Esophagus muscularis mucosa (tissue), 4 donors: ENCODE measurements around the gene GATA1. TPM values are rescaled to one million over a fixed set of nuclear protein-coding genes. Genes with fewer than 3 reads are reported as not detected.

Experiments used
- DNase-seq: peaks from one replicate; pipeline ENCODE4 v3.0.0-alpha.2; 2017; ENCODE audit errors: extremely low spot score
- H3K27ac ChIP-seq, 4 donors: fragments of 200-600 bp; sonication (generic); replicated peaks in 1 of 4; 1 replicate in 3 of 4; 2 replicates in 1 of 4; pipeline ENCODE4 v1.5.1; 2016 to 2019; ENCODE audit warnings: mild to moderate bottlenecking in 1 of 4
- H3K27me3 ChIP-seq, 4 donors: fragments of 200-600 bp; sonication (generic); one replicate each; pipeline versions ENCODE4 v1.5.1 to v1.6.0; 2016 to 2019
- H3K36me3 ChIP-seq, 4 donors: fragments of 200-600 bp; sonication (generic); one replicate each; pipeline ENCODE4 v1.5.1; 2016 to 2019
- H3K4me1 ChIP-seq, 4 donors: fragments of 200-600 bp; sonication (generic); one replicate each; pipeline ENCODE4 v1.5.1; 2016 to 2019
- H3K4me3 ChIP-seq, 4 donors: fragments of 200-600 bp; sonication (generic); 1 replicate in 2 of 4; 2 replicates in 2 of 4; pipeline ENCODE4 v1.5.1; 2016 to 2019; ENCODE audit warnings: mild to moderate bottlenecking in 4 of 4, moderate library complexity in 1 of 4
- H3K9me3 ChIP-seq, 4 donors: fragments of 200-600 bp; sonication (generic); 1 replicate in 3 of 4; 2 replicates in 1 of 4; pipeline ENCODE4 v1.5.1; 2016 to 2019
- CTCF ChIP-seq, 3 experiments: fragments of 200-600 bp in 2 of 3; fragments of 450-650 bp in 1 of 3; sonication (generic) in 2 of 3; IDR thresholded peaks; one replicate each; pipeline ENCODE4 v1.5.1; 2017 to 2019; ENCODE audit warnings: antibody characterized with exemption in 3 of 3, mild to moderate bottlenecking in 2 of 3, moderate library complexity in 1 of 3
- EP300 ChIP-seq: sonication (generic); formaldehyde crosslinking; IDR thresholded peaks from one replicate; pipeline ENCODE4 v1.6.1; 2017; ENCODE audit warnings: antibody characterized with exemption
- POLR2A ChIP-seq: fragments of 450-650 bp; IDR thresholded peaks from one replicate; pipeline ENCODE4 v1.6.1; 2017; ENCODE audit warnings: antibody characterized with exemption, moderate library complexity, mild to moderate bottlenecking, low read depth
- POLR2AphosphoS5 ChIP-seq, 2 donors: sonication (generic); formaldehyde crosslinking; IDR thresholded peaks; one replicate each; pipeline ENCODE4 v1.6.1; 2017; ENCODE audit warnings: antibody characterized with exemption in 2 of 2
- WGBS: methylation state at CpG from one replicate; pipeline ENCODE4 v1.1.5; 2018; 5-methylcytosine and 5-hydroxymethylcytosine counted together
- intact Hi-C: fragments of 100-400 bp; cut with DNase I; formaldehyde crosslinking; loops from one replicate; pipeline ENCODE4 v1.15.1; 2023
- total RNA-seq, 4 donors: library from RNA; depleted of rRNA; stranded (reverse); fragments of >200 nt; gene quantifications; one replicate each; pipeline versions ENCODE4 v1.1.0 to v1.2.1, GENCODE V29; 2016

GATA1 gene
- total RNA-seq, 4 donors from 2014 or later = 0.50 TPM; not detected in 3

DNA sequence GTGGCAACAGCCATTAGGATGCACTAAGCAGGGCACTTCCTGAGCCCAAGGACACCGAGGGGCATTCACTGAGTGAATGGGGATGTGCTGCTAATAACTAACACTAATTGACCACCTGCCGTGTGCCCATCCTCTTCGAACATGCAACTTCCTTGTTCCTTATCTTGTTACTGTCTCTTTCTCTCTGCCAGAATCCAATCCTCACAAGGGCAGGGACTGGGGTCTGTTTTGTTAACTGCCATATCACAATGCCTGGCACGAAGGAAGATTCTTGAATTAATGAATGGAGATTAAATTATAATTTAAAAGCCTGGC is 41.2 kb downstream of the GATA1 start:
- no peak overlapping the region for H3K27ac ChIP-seq

GRCh38 chrX:48829016-48829735 is 42.8 kb downstream of the GATA1 start:
- TF ChIP-seq POLR2AphosphoS5 (IDR thresholded peaks at IDR 0.05) = no peak
- no peak for TF ChIP-seq EP300
- no peak for TF ChIP-seq CTCF (IDR thresholded peaks at IDR 0.05)
- TF ChIP-seq POLR2A = no peak
- Histone ChIP-seq H3K27ac (no peak overlapping the region), H3K27me3 (peaks cover 0 to 33% (median 9%) of the 10 kb centered on the region in 4 donors), H3K9me3 (peaks cover 0 to 19% (median 0%) of the 10 kb centered on the region in 4 donors), H3K4me3 (no peak overlapping the region), H3K36me3 (peaks cover 0 to 24% (median 15%) of the 10 kb centered on the region in 4 donors), H3K4me1 (peaks cover 0 to 13% (median 5%) of the 10 kb centered on the region in 4 donors)
- intact Hi-C loops = no loop called here
- WGBS = 72% methylated on average over 6 of the region's 24 CpGs
- no peak for DNase-seq

More for the DNA sequence above, 41.2 kb downstream of the GATA1 start:
- 72% methylated on average over 4 of the region's 4 CpGs for WGBS
- H3K4me3 ChIP-seq = no peak overlapping the region
- TF ChIP-seq EP300 = no peak
- no peak for TF ChIP-seq POLR2AphosphoS5 (IDR thresholded peaks at IDR 0.05)
- TF ChIP-seq POLR2A = no peak
- TF ChIP-seq CTCF (IDR thresholded peaks at IDR 0.05) = no peak
- no peak for DNase-seq
- peaks cover 0 to 13% (median 5%) of the 10 kb centered on the region in 4 donors for H3K4me1 ChIP-seq
- H3K36me3 ChIP-seq = peaks cover 0 to 39% (median 29%) of the 10 kb centered on the region in 4 donors
- H3K27me3 ChIP-seq = peaks cover 0 to 19% (median 9%) of the 10 kb centered on the region in 4 donors
- intact Hi-C loops = no loop called here
- peaks cover 0 to 19% (median 0%) of the 10 kb centered on the region in 4 donors for H3K9me3 ChIP-seq

DNA sequence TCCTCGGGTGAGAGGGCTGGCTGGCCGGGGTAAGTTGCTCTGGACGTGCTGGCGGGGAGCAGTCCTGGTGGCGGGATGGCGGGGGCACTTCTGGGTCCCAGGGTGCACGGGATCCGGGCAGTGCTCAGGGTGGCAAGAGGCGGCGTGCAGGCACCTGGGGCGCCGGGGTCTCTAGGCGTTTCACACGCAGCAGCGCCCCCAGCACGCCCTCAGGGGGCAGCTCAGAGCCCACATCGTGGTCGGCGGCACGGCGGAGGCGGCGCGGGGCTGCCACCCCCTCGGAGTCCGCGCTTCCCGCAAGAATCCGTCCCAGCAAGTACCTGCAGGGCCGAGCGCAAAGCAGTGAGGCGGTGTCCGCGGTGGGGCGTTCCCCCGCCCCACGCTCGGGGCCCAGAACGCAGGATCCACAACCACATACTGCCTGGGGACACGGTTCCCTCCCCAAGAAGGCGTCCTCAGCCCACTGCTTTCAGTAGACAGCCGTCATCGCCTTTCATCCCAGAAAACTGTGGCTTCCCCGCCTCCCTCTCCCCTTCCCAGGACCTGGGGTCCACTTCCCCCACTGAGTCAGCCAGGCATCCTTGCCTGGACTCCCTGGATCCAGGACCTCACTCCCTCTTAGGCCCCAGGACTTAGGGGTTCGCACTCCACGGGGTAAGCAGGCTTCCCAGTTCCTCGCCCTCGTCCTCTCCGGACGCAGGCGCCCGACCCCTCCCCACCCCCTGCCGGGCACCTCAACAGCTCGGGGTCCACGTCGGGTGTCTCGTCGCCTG is 44.9 kb downstream of the GATA1 start:
- no peak for TF ChIP-seq POLR2AphosphoS5 (IDR thresholded peaks at IDR 0.05)
- no peak for TF ChIP-seq EP300
- no peak for TF ChIP-seq CTCF (IDR thresholded peaks at IDR 0.05)
- no peak for TF ChIP-seq POLR2A
- WGBS = 53% methylated on average over 33 of the region's 58 CpGs
- H3K27me3 ChIP-seq = peaks cover 0 to 51% (median 14%) of the 10 kb centered on the region in 4 donors
- intact Hi-C loops = no loop called here
- no peak overlapping the region for H3K27ac ChIP-seq
- H3K9me3 ChIP-seq = peaks cover 0 to 5% (median 0%) of the 10 kb centered on the region in 4 donors
- H3K4me1 ChIP-seq = peaks cover 4 to 26% (median 14%) of the 10 kb centered on the region in 4 donors
- H3K36me3 ChIP-seq = peaks cover 0 to 2% (median 1%) of the 10 kb centered on the region in 4 donors
- no peak for DNase-seq
- H3K4me3 ChIP-seq = no peak overlapping the region

- 39% methylated on average over 53 of the region's 57 CpGs for WGBS
- Histone ChIP-seq H3K4me1 (peaks cover 4 to 26% (median 14%) of the 10 kb centered on the region in 4 donors), H3K27me3 (peaks cover 0 to 51% (median 14%) of the 10 kb centered on the region in 4 donors), H3K9me3 (no peaks in the 10 kb centered on the region), H3K4me3 (no peak overlapping the region), H3K36me3 (no peaks in the 10 kb centered on the region), H3K27ac (no peak overlapping the region)
- DNase-seq = no peak
- TF ChIP-seq POLR2AphosphoS5 (IDR thresholded peaks at IDR 0.05) (no peak), EP300 (no peak)
- intact Hi-C loops = no loop called here
These were observed 45.5 kb downstream of the GATA1 start for GRCh38 chrX:48831909-48832291.

DNA sequence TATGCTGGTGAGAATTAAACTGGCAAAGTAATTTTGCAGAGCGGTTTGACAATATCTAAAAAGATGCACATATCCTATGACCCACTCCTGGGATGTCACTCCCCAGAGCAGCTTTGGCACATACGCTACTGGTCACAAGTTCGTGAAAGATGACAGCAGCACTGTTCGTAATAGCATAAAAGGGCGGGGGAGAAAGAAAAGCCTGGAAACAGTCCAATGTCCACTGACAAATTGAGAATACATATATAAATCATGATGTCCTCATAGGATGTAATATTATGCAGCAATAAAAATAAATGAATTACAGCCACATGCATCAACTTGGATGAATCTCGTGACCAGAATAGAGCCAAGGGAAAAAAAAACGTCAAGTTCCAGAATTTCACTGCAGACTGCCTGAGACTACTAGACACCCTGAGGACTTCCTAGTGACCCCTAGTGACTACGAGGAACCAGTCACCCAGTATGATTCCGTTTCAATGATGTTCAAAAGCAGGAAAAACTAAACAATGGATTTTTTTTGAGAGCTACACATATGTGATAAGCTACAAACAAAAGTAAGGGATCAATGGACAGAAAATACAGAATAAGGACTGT is 47.2 kb downstream of the GATA1 start:
- intact Hi-C loops = no loop called here
- Histone ChIP-seq H3K4me3 (no peak overlapping the region), H3K27ac (no peak overlapping the region), H3K4me1 (peaks cover 4 to 26% (median 14%) of the 10 kb centered on the region in 4 donors), H3K27me3 (peaks cover 0 to 51% (median 14%) of the 10 kb centered on the region in 4 donors), H3K9me3 (no peaks in the 10 kb centered on the region), H3K36me3 (no peaks in the 10 kb centered on the region)
- 47% methylated on average over 9 of the region's 9 CpGs for WGBS
- no peak for TF ChIP-seq POLR2AphosphoS5 (IDR thresholded peaks at IDR 0.05)
- TF ChIP-seq CTCF (IDR thresholded peaks at IDR 0.05) = no peak
- DNase-seq = no peak
